Measurements from ENCODE around the gene CST8.

- TF ChIP-seq POLR2A (IDR thresholded peaks at IDR 0.05) = no peak
- no peak for TF ChIP-seq CTCF (IDR thresholded peaks at IDR 0.05)
Observed at GRCh38 chr20:23452776-23453175, 38.1 kb upstream of the CST8 start, which contains the start of gene CST11.
